ENCODE data around the gene SMYD3.

DNA sequence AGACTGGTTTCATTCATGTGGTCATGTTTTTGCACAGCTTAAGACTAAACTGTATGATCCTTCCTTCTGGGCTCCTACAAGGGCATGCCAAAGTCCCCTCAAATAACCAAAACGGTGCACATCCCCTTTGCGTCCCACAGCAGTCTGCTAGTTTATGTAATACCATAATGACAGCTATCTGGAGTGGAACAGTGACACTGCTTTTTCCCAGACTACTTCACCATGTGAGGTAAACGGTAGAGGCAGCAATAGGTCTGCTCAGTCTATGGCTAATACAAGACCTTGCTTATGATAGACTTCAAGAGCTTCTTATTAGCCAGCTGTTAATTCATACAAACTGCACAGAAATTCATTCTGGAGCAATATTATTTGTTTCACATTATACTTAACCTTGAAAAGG lies 395.5 kb downstream of the SMYD3 start:
- TF ChIP-seq, protein P1, sequence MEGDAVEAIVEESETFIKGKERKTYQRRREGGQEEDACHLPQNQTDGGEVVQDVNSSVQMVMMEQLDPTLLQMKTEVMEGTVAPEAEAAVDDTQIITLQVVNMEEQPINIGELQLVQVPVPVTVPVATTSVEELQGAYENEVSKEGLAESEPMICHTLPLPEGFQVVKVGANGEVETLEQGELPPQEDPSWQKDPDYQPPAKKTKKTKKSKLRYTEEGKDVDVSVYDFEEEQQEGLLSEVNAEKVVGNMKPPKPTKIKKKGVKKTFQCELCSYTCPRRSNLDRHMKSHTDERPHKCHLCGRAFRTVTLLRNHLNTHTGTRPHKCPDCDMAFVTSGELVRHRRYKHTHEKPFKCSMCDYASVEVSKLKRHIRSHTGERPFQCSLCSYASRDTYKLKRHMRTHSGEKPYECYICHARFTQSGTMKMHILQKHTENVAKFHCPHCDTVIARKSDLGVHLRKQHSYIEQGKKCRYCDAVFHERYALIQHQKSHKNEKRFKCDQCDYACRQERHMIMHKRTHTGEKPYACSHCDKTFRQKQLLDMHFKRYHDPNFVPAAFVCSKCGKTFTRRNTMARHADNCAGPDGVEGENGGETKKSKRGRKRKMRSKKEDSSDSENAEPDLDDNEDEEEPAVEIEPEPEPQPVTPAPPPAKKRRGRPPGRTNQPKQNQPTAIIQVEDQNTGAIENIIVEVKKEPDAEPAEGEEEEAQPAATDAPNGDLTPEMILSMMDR (IDR thresholded peaks at IDR 0.05), result no peak
- TF ChIP-seq POLR2A (IDR thresholded peaks at IDR 0.05; ENCODE audit: low read depth), result no peak
